H9 (cell line): ENCODE measurements around the gene INTS15. TPM values are rescaled to one million over a fixed set of nuclear protein-coding genes. Genes with fewer than 3 reads are reported as not detected.

Experiments used
- DNase-seq: peaks from one replicate; pipeline ENCODE4 v3.0.0-alpha.2; 2017
- H2AFZ ChIP-seq: one replicate; pipeline ENCODE4 v1.6.1; 2013; ENCODE audit warnings: mild to moderate bottlenecking, low read length, control low read depth, moderate library complexity
- H2AK5ac ChIP-seq: 2 replicates; pipeline ENCODE4 v1.6.1; 2013; ENCODE audit warnings: low read length, control low read depth, mixed read lengths; ENCODE audit not compliant: insufficient read length
- H2BK120ac ChIP-seq: one replicate; pipeline ENCODE4 v1.6.1; 2013; ENCODE audit warnings: low read depth, mild to moderate bottlenecking, low read length, control low read depth, inconsistent platforms; ENCODE audit not compliant: poor library complexity, severe bottlenecking
- H2BK12ac ChIP-seq: 2 replicates; pipeline ENCODE4 v1.6.1; 2013; ENCODE audit warnings: low read length, control low read depth, mixed read lengths, low read depth; ENCODE audit not compliant: insufficient read length
- H2BK15ac ChIP-seq: 2 replicates; pipeline ENCODE4 v1.6.1; 2013; ENCODE audit warnings: low read depth, low read length, control low read depth
- H2BK20ac ChIP-seq: one replicate; pipeline ENCODE4 v1.6.1; 2013; ENCODE audit warnings: low read depth, mild to moderate bottlenecking, low read length, control low read depth, inconsistent platforms; ENCODE audit not compliant: poor library complexity, severe bottlenecking
- H2BK5ac ChIP-seq: 2 replicates; pipeline ENCODE4 v1.6.1; 2013; ENCODE audit warnings: low read length, control low read depth, mixed read lengths; ENCODE audit not compliant: insufficient read length
- H3K14ac ChIP-seq: 2 replicates; pipeline ENCODE4 v1.6.1; 2013; ENCODE audit warnings: low read length, control low read depth; ENCODE audit not compliant: insufficient read depth
- H3K18ac ChIP-seq: 2 replicates; pipeline ENCODE4 v1.6.1; 2013; ENCODE audit warnings: low read depth, mild to moderate bottlenecking, mixed read lengths, low read length, control low read depth; ENCODE audit not compliant: insufficient read length
- H3K23ac ChIP-seq: 2 replicates; pipeline ENCODE4 v1.6.1; 2013; ENCODE audit warnings: low read length, control low read depth, mixed read lengths, low read depth; ENCODE audit not compliant: insufficient read length
- H3K23me2 ChIP-seq: 2 replicates; pipeline ENCODE4 v1.6.1; 2013; ENCODE audit warnings: low read depth, mild to moderate bottlenecking, mixed read lengths, low read length, control low read depth; ENCODE audit not compliant: insufficient read length, poor library complexity, severe bottlenecking
- H3K27ac ChIP-seq: 2 replicates; pipeline ENCODE4 v1.5.1; 2013; ENCODE audit warnings: low read length, control low read depth, mixed read lengths, low read depth; ENCODE audit not compliant: insufficient read length
- H3K27me3 ChIP-seq: 2 replicates; pipeline ENCODE4 v1.6.1; 2013; ENCODE audit warnings: low read length, control low read depth, inconsistent platforms; ENCODE audit not compliant: insufficient read depth
- H3K4ac ChIP-seq: 2 replicates; pipeline ENCODE4 v1.6.1; 2013; ENCODE audit warnings: low read depth, mild to moderate bottlenecking, control low read depth, inconsistent platforms, low read length, moderate library complexity
- H3K4me1 ChIP-seq: 2 replicates; pipeline ENCODE4 v1.6.1; 2013; ENCODE audit warnings: low read length, control low read depth, inconsistent platforms; ENCODE audit not compliant: insufficient read depth
- H3K4me2 ChIP-seq: 2 replicates; pipeline ENCODE4 v1.6.1; 2013; ENCODE audit warnings: low read length, control low read depth, mixed read lengths; ENCODE audit not compliant: insufficient read length, insufficient read depth
- H3K56ac ChIP-seq: 2 replicates; pipeline ENCODE4 v1.6.1; 2013; ENCODE audit warnings: low read depth, mild to moderate bottlenecking, mixed read lengths, low read length, control low read depth; ENCODE audit not compliant: insufficient read length
- H3K79me1 ChIP-seq: 2 replicates; pipeline ENCODE4 v1.6.1; 2013; ENCODE audit warnings: low read depth, mild to moderate bottlenecking, moderate library complexity, low read length, control low read depth, inconsistent platforms; ENCODE audit not compliant: insufficient read depth, poor library complexity, severe bottlenecking
- H3K79me2 ChIP-seq: 2 replicates; pipeline ENCODE4 v1.6.1; 2013; ENCODE audit warnings: low read length, control low read depth, inconsistent platforms; ENCODE audit not compliant: insufficient read depth
- H3K9ac ChIP-seq: 2 replicates; pipeline ENCODE4 v1.6.1; 2013; ENCODE audit warnings: low read length, control low read depth, mixed read lengths; ENCODE audit not compliant: insufficient read length; ENCODE audit errors: extremely low read depth
- H3K9me3 ChIP-seq: one replicate; pipeline ENCODE4 v1.6.1; 2013; ENCODE audit warnings: low read depth, low read length, inconsistent platforms; ENCODE audit not compliant: control insufficient read depth
- H3T11ph ChIP-seq: one replicate; pipeline ENCODE4 v1.6.1; 2013; ENCODE audit warnings: mild to moderate bottlenecking, low read length, control low read depth, inconsistent platforms
- H4K20me1 ChIP-seq: one replicate; pipeline ENCODE4 v1.6.1; 2013; ENCODE audit not compliant: control insufficient read depth, insufficient read length, insufficient read depth
- H4K5ac ChIP-seq: 2 replicates; pipeline ENCODE4 v1.6.1; 2013; ENCODE audit warnings: low read depth, mild to moderate bottlenecking, mixed read lengths, low read length, control low read depth; ENCODE audit not compliant: insufficient read length
- H4K8ac ChIP-seq: replicated peaks from 2 replicates; pipeline ENCODE4 v1.6.1; 2013; ENCODE audit warnings: low read length, control low read depth, mixed read lengths, low read depth; ENCODE audit not compliant: insufficient read length
- H4K91ac ChIP-seq: 2 replicates; pipeline ENCODE4 v1.6.1; 2013; ENCODE audit warnings: low read depth, mild to moderate bottlenecking, moderate library complexity, mixed read lengths, low read length, control low read depth; ENCODE audit not compliant: insufficient read length
- H3K27ac Mint-ChIP-seq, 3 experiments: 2 replicates in 2 of 3; 3 replicates in 1 of 3; pipeline ENCODE4 v1.8.0; 2020 to 2021; ENCODE audit warnings: mixed read lengths in 3 of 3, mild to moderate bottlenecking in 1 of 3, moderate library complexity in 1 of 3
- H3K27me3 Mint-ChIP-seq: 2 replicates; pipeline ENCODE4 v1.8.0; 2021; ENCODE audit warnings: low read depth, mild to moderate bottlenecking, moderate library complexity, mixed read lengths
- H3K36me3 Mint-ChIP-seq, 3 experiments: 2 replicates in 2 of 3; 3 replicates in 1 of 3; pipeline ENCODE4 v1.8.0; 2020 to 2021; ENCODE audit warnings: low read depth in 3 of 3, mixed read lengths in 3 of 3; ENCODE audit not compliant: insufficient read depth in 1 of 3
- H3K4me1 Mint-ChIP-seq, 2 experiments: 2 replicates each; pipeline ENCODE4 v1.8.0; 2020; ENCODE audit warnings: mixed read lengths in 2 of 2
- H3K4me3 Mint-ChIP-seq, 2 experiments: 2 replicates in 1 of 2; 3 replicates in 1 of 2; pipeline ENCODE4 v1.8.0; 2020 to 2021; ENCODE audit warnings: mild to moderate bottlenecking in 2 of 2, mixed read lengths in 2 of 2, moderate library complexity in 1 of 2
- H3K9me3 Mint-ChIP-seq, 2 experiments: 2 replicates in 1 of 2; 3 replicates in 1 of 2; pipeline ENCODE4 v1.8.0; 2020; ENCODE audit warnings: mild to moderate bottlenecking in 2 of 2, mixed read lengths in 2 of 2, moderate library complexity in 1 of 2
- CTCF ChIP-seq: fragments of 200-600 bp; sonication (generic); conservative IDR thresholded peaks from 3 replicates; pipeline ENCODE4 v1.8.0; 2021; ENCODE audit warnings: antibody characterized with exemption, mild to moderate bottlenecking
- WGBS: extraction: QIAGEN DNeasy Blood & Tissue Kit; methylation state at CpG from one replicate; pipeline ENCODE4 v1.1.7; 2013; ENCODE audit warnings: missing lambda C conversion rate, low lambda C conversion rate, mixed read lengths; ENCODE audit not compliant: insufficient read length; ENCODE audit errors: extremely low coverage; 5-methylcytosine and 5-hydroxymethylcytosine counted together
- total RNA-seq: library from RNA; stranded (reverse); gene quantifications from 2 replicates; pipeline ENCODE4 v1.2.1, GENCODE V29; 2021

Gene INTS15
- total RNA-seq, 1 experiment from 2014 or later, result 42.9 TPM

GRCh38 chr7:6640246-6640721 lies 50.5 kb downstream of the INTS15 start:
- Histone ChIP-seq H3K79me2 (no peaks in the 10 kb centered on the region), H3K9ac (no peak overlapping the region), H3K4ac (no peak overlapping the region), H3T11ph (no peak overlapping the region), H3K79me1 (no peaks in the 10 kb centered on the region), H3K27ac (no peak overlapping the region), H3K56ac (no peak overlapping the region), H3K27me3 (no peaks in the 10 kb centered on the region), H3K4me1 (no peaks in the 10 kb centered on the region; the same call in 1 of the 2 replicates), H2AFZ (no peak overlapping the region), H2BK12ac (no peak overlapping the region), H2BK20ac (no peak overlapping the region), H3K4me2 (no peak overlapping the region), H2BK15ac (no peak overlapping the region), H4K91ac (no peak overlapping the region), H3K18ac (no peak overlapping the region), H4K8ac (no peak overlapping the region), H3K23ac (no peak overlapping the region), H2BK120ac (no peak overlapping the region), H2AK5ac (no peak overlapping the region), H3K14ac (no peak overlapping the region), H3K23me2 (peaks cover 10% of the 10 kb centered on the region), H4K20me1 (no peaks in the 10 kb centered on the region), H4K5ac (no peak overlapping the region), H2BK5ac (no peak overlapping the region), H3K9me3 (no peaks in the 10 kb centered on the region)
- Mint-ChIP-seq H3K36me3 (peaks cover 4 to 40% (median 16%) of the 10 kb centered on the region in 3 experiments; a peak in 5 of 7 replicates), H3K27ac (peak overlapping the region; percentile 45 to 96 (median 82); a peak in 4 of 7 replicates), H3K27me3 (no peaks in the 10 kb centered on the region), H3K9me3 (no peaks in the 10 kb centered on the region), H3K4me1 (peaks cover 18 to 20% of the 10 kb centered on the region in 2 experiments), H3K4me3 (peak overlapping the region in 1 of 2 experiments; percentile 35; a peak in 2 of 5 replicates)
- TF ChIP-seq CTCF, result no peak
- WGBS, result no CpG with 5 or more reads among the region's 11 CpGs
- DNase-seq, result peak; percentile 95
